ENCODE results near the gene ZNHIT2. TPM values are rescaled to one million over a fixed set of nuclear protein-coding genes. Genes with fewer than 3 reads are reported as not detected.

Gene ZNHIT2
- total RNA-seq, 1 donor from 2014 or later = 21.3 TPM

GRCh38 chr11:65135633-65136145, 18.2 kb upstream of the ZNHIT2 start:
- Histone ChIP-seq H3K36me3 (ENCODE audit: control insufficient read depth, insufficient read depth, low read length) (peaks cover 2% of the 10 kb centered on the region), H3K27me3 (ENCODE audit: control insufficient read depth, insufficient read depth, low read length) (no peaks in the 10 kb centered on the region), H3K4me3 (ENCODE audit: low read depth, low read length) (peak overlapping the region; percentile 41)
- DNase-seq (ENCODE audit: low read depth) = no peak
- no peak for TF ChIP-seq CTCF (IDR thresholded peaks at IDR 0.05; ENCODE audit: insufficient read depth, low read length, poor library complexity, severe bottlenecking)

- Histone ChIP-seq H3K36me3 (ENCODE audit: control insufficient read depth, insufficient read depth, low read length) (peaks cover 2% of the 10 kb centered on the region), H3K4me3 (ENCODE audit: low read depth, low read length) (peak overlapping the region; percentile 79), H3K27me3 (ENCODE audit: control insufficient read depth, insufficient read depth, low read length) (no peaks in the 10 kb centered on the region)
- no peak for TF ChIP-seq CTCF (IDR thresholded peaks at IDR 0.05; ENCODE audit: insufficient read depth, low read length, poor library complexity, severe bottlenecking)
- peak; percentile 96 for DNase-seq (ENCODE audit: low read depth)
These were observed 17.6 kb upstream of the ZNHIT2 start for GRCh38 chr11:65134952-65135632.

- TF ChIP-seq CTCF (IDR thresholded peaks at IDR 0.05; ENCODE audit: insufficient read depth, low read length, poor library complexity, severe bottlenecking) = no peak
- Histone ChIP-seq H3K4me3 (ENCODE audit: low read depth, low read length) (peak within 1 kb of the TSS; percentile 79), H3K36me3 (ENCODE audit: control insufficient read depth, insufficient read depth, low read length) (peaks cover 4% of the 10 kb centered on the region), H3K27me3 (ENCODE audit: control insufficient read depth, insufficient read depth, low read length) (no peaks in the 10 kb centered on the region)
- no peak for DNase-seq (ENCODE audit: low read depth)
These were observed 16.9 kb upstream of the ZNHIT2 start, which contains the start of gene SYVN1 for GRCh38 chr11:65134240-65134951. TSS of gene SYVN1 (minus strand) at chr11:65134519. CDS start at chr11:65133601, 918 bp downstream.

- DNase-seq (ENCODE audit: low read depth) = no peak
- Histone ChIP-seq H3K4me3 (ENCODE audit: low read depth, low read length) (peak overlapping the region; percentile 79), H3K27me3 (ENCODE audit: control insufficient read depth, insufficient read depth, low read length) (no peaks in the 10 kb centered on the region), H3K36me3 (ENCODE audit: control insufficient read depth, insufficient read depth, low read length) (peaks cover 4% of the 10 kb centered on the region)
- TF ChIP-seq CTCF (IDR thresholded peaks at IDR 0.05; ENCODE audit: insufficient read depth, low read length, poor library complexity, severe bottlenecking) = no peak
These were observed 16.2 kb upstream of the ZNHIT2 start for GRCh38 chr11:65133724-65134123.

- DNase-seq (ENCODE audit: low read depth) = no peak
- Histone ChIP-seq H3K4me3 (ENCODE audit: low read depth, low read length) (peak overlapping the region; percentile 79), H3K36me3 (ENCODE audit: control insufficient read depth, insufficient read depth, low read length) (peaks cover 4% of the 10 kb centered on the region), H3K27me3 (ENCODE audit: control insufficient read depth, insufficient read depth, low read length) (no peaks in the 10 kb centered on the region)
- no peak for TF ChIP-seq CTCF (IDR thresholded peaks at IDR 0.05; ENCODE audit: insufficient read depth, low read length, poor library complexity, severe bottlenecking)
These were observed 15.6 kb upstream of the ZNHIT2 start for GRCh38 chr11:65132988-65133700.
